ENCODE results near the gene RCC2.

GRCh38 chr1:17462669-17463068 lies 23.2 kb upstream of the RCC2 start:
- TF ChIP-seq, protein P1, sequence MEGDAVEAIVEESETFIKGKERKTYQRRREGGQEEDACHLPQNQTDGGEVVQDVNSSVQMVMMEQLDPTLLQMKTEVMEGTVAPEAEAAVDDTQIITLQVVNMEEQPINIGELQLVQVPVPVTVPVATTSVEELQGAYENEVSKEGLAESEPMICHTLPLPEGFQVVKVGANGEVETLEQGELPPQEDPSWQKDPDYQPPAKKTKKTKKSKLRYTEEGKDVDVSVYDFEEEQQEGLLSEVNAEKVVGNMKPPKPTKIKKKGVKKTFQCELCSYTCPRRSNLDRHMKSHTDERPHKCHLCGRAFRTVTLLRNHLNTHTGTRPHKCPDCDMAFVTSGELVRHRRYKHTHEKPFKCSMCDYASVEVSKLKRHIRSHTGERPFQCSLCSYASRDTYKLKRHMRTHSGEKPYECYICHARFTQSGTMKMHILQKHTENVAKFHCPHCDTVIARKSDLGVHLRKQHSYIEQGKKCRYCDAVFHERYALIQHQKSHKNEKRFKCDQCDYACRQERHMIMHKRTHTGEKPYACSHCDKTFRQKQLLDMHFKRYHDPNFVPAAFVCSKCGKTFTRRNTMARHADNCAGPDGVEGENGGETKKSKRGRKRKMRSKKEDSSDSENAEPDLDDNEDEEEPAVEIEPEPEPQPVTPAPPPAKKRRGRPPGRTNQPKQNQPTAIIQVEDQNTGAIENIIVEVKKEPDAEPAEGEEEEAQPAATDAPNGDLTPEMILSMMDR (conservative IDR thresholded peaks at IDR 0.05; ENCODE audit: low read depth, low read length): no peak
- TF ChIP-seq MAFK (IDR thresholded peaks at IDR 0.05; ENCODE audit: low read depth, low read length) (no peak), RFX5 (IDR thresholded peaks at IDR 0.05; ENCODE audit: low read depth, low read length) (no peak), POLR2A (IDR thresholded peaks at IDR 0.05; ENCODE audit: low read depth, low read length) (no peak), MAZ (IDR thresholded peaks at IDR 0.05; ENCODE audit: borderline replicate concordance, low read depth, low read length) (no peak)
